Right ventricle myocardium inferior (tissue), 1 donor: Measurements from ENCODE around the gene ZNF467. TPM values are rescaled to one million over a fixed set of nuclear protein-coding genes. Genes with fewer than 3 reads are reported as not detected.

Experiments
- ATAC-seq: fragments of 200-7000 bp; cut with Tn5 transposase; one replicate; pipeline ENCODE4 v1.9.1; 2020; ENCODE audit warnings: mild to moderate bottlenecking, moderate library complexity
- DNase-seq: peaks from one replicate; pipeline ENCODE4 v3.0.0; 2021; ENCODE audit errors: missing footprints
- intact Hi-C: fragments of 100-400 bp; cut with DNase I; formaldehyde crosslinking; loops from one replicate; pipeline ENCODE4 v1.11.0; 2022
- total RNA-seq: library from RNA; stranded (reverse); fragmentation: NEBNext Ultra II Directional; extraction: Animal tissue kit (Norgen Biotek cat#: 25700); gene quantifications from one replicate; pipeline ENCODE4 v1.2.1, GENCODE V29; 2021
- donor health status: DM: no; HTN: yes; CAD: no; lungs with severe emphysema.

Gene ZNF467
- total RNA-seq, 1 donor from 2014 or later, result 7.0 TPM

DNA sequence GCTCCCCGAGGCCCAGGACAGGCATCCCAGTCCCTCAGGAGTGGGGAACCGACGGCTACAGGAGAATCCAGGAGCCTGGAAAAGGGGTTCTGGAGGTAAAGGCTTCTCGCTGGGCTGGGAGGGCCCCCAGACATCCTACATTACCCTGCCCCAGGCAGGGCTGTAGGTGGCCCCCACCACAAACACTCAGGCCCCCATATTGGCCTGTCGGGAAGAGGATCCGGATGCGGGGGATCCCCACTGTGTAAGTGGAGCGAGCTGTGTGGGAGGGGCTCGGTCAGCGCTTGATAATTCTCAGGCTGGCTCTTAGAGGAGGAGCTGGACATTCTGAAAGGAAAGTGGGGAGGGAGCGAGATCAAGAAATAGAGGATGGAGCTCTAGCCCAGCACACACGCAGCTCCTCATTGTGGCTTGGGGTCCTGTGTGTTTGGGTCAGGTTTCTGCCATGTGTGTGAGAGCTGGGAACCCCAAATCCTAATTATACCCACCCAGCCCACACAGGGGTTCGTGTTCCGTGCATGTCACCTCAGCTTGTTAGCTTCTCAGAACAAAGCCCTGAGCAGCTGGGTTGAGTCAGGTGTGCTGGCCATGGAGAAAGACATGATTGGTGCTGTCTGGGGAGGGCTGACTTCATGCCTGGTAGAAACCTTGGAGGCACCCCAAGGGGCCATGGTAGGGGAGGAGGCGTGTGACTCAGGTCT, 49.4 kb downstream of the ZNF467 start:
- DNase-seq, result no peak
- no peak for ATAC-seq
- intact Hi-C loops, result no loop called here

DNA sequence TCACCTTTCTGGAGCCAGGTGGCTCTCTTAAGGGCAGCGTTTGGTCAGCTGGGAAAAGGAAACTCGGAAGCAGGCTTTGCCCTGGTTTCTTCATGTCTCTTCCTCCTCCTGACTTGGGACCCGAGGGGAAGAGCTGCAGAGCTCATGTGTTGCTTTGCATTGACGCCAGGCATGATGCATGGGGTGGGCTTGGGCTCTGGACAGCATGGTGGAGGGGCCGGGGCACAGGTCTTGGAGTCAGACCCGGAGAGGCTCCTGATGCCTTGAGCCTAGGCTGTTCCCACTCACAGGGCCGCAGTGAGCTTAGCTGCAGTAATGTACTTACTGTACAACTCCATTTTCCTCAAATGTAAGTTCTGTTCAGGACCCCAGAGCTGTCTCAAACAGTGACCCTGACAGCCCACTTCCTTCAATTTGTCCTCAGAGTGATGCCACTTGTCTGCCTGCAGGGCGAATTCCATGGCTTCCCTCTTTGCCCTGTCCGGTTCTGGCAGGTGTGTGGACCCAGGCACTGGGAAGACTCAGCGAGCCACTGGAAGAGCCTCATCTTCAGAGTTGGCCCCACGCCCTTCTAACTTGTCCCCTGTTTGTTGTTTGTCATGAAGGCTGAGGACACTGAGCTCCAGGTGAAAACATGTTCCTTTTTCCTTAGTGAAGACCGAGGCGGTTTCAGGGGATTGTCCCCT, 50.2 kb downstream of the ZNF467 start:
- intact Hi-C loops, result no loop called here
- ATAC-seq (no peak), DNase-seq (no peak)

DNA sequence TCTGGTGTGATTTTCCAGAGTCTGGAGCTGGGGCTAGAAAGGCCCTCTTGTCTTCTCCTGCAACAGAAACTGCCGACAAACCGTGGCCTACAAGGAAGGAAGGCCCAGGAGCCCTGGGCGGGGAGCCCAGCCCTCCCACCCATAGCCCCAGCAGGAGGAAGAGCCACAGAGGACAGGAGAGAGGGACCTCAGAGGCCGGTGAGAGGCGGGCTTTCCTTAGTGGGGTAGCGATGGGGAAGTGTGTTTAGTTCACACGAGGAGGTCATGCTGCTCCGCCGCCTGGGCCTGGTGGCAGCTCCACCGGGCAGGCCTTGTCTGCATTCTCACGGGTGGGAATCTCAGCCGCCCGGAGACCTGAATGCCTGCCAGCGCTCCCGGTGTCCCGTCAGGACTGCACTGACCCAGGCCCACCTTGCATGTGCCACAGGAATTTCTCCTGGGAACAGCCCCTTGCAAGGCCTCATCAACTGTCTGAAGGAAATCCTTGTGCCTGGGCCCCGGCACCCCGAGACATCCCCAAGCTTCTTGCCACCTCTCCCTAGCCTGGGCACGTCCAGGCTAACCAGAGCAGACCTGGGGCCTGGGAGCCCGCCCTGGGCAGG, 50.9 kb downstream of the ZNF467 start:
- DNase-seq, result no peak

DNA sequence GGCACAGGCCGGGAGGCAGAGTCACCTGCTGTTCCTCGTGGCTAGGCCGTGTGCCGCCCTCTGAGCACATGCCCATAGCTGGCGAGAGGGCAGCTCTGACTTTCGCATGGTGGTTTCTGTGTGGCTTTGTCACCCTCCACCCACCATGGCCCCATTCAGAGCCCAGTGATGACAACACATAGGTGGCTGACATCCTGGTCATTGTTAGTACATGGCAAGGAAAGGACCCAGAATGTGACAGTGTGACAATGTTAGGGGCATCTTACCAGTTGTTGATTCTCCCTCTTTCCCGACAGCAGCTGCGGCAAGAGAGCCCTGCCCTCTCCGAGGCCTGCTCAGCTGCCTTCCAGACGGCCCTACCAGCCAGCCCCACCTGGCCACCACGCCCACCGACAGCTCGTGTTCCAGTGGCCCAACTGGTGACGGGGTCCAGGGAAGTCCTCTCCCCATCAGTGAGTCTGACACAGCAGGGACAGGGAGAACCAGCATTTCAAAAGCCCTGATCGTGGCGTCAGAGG, 52.2 kb downstream of the ZNF467 start:
- intact Hi-C loops, result no loop called here
- no peak for DNase-seq

More for the DNA sequence above, 50.9 kb downstream of the ZNF467 start:
- intact Hi-C loops, result no loop called here
- no peak for ATAC-seq

DNA sequence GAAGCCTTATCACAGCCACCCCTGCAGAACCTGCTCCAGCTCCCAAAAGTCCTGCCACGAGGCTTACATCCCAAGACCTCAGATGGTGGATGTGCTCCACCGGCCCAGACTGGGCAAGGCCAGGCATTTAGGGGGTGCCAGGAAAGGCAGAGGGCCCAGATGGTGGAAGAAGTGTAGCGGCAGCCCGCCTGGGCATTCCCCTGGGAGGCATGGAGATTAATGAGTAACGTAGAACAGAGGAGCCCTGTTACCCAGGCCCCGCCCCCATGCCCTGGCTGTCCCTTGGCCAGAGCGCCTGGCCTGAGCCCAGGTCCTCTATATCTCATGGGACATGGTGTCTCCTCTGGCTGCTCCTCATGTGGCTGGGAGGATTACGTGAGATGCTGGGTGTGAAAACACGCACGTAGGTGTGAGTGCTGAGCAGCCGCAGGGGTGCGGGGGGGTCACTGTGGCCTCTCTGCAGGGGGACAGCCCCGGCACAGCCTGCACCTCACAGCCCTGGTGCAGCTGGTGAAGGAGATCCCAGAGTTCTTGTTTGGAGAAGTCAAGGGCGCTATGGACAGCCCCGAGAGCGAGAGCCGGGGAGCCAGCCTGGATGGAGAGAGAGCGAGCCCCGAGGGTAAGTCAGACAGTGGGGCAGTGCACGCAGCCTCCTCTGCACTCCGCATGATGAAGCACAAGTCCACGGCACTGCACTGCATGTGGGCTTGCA, 52.9 kb downstream of the ZNF467 start:
- intact Hi-C loops, result no loop called here
- DNase-seq (peak; percentile 91), ATAC-seq (peak; percentile 89)

More for the DNA sequence above, 52.2 kb downstream of the ZNF467 start:
- ATAC-seq, result no peak

DNA sequence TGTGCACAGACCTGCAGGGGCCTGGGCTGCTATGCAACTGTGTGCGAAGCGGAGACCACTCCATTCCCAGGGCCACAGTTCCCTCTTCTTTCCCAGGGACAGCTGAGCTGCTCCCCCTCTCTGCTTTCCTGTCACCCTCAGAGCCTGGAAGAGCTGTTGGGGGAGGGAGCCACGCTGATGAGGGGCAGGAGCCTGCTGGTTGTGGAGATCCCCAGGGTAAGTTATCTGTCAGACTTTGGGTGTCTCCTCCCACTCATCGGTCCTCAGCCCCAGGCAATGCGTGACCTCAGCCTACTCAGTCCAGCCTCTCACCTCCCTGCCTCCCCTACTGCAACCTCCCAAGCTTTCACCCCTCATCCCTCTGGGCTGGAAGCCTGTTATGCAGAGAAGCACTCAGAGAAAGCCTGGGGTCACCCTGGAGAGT, 53.5 kb downstream of the ZNF467 start:
- peak; percentile 1 for ATAC-seq
- intact Hi-C loops, result loop anchor here (5.0 kb wide), 1 partner anchor 93 kb away; no protein-coding TSS in a partner anchor
- no peak for DNase-seq

DNA sequence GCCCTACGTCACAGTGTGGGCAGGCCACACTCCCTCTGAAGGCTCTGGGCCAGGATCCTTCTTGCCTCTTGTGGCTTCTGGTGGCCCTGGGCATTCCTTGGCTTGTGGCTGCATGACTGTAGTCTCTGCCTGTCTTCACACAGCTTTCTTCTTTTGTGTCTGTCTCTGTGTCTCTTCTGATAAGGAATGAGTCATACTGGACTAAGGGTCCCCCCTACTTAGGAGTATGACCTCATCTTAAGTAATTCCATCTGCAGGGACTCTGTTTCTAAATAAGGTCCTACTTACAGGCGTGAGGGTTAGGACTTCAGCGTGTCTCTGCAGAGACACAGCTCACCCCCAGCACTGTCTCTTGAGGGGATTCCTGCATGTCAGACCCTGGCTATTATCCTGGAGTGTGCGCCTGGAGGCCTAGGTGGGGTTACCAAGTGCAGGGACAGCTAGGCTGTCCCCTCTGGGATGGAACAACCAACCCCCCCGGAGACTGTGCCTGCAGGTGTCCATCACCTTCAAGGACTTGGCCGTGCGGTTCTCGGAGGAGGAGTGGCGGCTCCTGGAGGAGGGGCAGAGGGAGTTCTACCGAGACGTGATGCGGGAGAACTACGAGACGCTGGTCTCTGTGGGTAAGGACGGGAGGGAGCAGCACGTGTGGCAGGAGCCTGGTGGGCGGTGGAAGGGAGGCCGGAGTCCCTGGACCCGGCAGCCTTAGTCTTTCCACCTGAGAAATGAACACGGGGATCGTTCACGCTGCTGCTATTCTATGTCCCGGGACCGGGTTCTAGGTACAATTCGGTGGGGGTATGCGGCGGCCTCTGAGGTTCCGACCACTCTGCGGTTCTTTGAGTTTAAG, 54.1 kb downstream of the ZNF467 start:
- DNase-seq, result peak; percentile 54
- ATAC-seq, result no peak
- intact Hi-C loops, result loop anchor here (5.0 kb wide), 1 partner anchor 92 kb away; no protein-coding TSS in a partner anchor

DNA sequence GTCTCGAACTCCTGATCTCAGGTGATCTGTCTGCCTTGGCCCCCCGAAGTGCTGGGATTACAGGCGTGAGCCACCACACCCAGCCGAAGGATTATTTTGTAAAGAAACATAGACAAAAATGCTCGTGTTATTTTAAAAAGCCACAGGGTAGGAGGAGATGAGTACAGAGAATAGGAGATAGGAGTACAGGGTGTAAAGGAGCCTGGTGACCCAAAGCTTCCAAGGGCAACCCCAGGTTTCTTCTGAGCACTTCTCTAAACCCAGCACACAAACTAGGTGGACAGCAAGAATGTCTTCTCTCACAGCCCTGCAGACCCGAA, 54.7 kb downstream of the ZNF467 start:
- ATAC-seq (no peak), DNase-seq (peak; percentile 26)
- intact Hi-C loops, result loop anchor here (5.0 kb wide), 1 partner anchor 91 kb away; no protein-coding TSS in a partner anchor

DNA sequence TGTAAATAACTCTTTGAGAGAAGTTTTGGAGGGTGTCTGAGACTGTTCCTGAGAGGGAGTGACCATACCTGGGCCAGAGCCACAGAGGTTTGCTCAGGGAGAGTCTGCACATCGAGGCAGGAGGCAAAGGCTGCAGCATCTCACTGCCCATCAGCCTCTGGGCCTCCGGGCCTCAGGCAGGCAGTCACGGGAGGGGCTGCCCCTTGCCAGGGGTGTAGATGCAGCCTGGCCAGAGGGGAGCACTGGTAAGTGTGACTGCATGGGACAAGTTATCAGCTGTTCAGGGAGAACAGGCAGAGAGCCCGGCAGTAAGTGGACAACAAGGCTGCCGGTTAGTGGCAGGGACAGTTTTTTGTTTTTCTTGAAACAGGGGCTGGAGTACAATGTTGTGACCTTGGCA, 55.9 kb downstream of the ZNF467 start:
- ATAC-seq, result peak; percentile 29

DNA sequence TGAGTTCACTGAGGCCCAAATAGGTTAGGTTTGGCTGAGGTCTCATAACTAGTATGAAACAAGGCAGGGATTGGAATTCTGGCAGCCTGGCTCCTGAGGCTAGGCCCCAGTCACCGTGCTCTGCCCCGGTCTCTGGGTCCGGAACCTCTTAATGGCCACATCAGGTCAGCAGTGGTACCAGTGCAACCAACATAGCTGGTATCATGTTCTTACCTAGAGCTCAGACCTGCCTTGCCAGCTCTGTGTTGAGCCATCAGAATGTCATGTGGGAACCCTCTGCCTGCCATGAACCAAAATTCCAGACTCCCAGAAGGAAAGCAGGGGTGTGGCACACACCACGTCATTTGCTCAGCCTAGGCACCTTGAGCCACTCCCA, 56.5 kb downstream of the ZNF467 start:
- peak; percentile 39 for DNase-seq
- intact Hi-C loops, result loop anchor here (5.0 kb wide), 1 partner anchor 90 kb away; no protein-coding TSS in a partner anchor

More for the DNA sequence above, 55.9 kb downstream of the ZNF467 start:
- peak; percentile 60 for DNase-seq
- intact Hi-C loops, result loop anchor here (5.0 kb wide), 1 partner anchor 90 kb away; no protein-coding TSS in a partner anchor

DNA sequence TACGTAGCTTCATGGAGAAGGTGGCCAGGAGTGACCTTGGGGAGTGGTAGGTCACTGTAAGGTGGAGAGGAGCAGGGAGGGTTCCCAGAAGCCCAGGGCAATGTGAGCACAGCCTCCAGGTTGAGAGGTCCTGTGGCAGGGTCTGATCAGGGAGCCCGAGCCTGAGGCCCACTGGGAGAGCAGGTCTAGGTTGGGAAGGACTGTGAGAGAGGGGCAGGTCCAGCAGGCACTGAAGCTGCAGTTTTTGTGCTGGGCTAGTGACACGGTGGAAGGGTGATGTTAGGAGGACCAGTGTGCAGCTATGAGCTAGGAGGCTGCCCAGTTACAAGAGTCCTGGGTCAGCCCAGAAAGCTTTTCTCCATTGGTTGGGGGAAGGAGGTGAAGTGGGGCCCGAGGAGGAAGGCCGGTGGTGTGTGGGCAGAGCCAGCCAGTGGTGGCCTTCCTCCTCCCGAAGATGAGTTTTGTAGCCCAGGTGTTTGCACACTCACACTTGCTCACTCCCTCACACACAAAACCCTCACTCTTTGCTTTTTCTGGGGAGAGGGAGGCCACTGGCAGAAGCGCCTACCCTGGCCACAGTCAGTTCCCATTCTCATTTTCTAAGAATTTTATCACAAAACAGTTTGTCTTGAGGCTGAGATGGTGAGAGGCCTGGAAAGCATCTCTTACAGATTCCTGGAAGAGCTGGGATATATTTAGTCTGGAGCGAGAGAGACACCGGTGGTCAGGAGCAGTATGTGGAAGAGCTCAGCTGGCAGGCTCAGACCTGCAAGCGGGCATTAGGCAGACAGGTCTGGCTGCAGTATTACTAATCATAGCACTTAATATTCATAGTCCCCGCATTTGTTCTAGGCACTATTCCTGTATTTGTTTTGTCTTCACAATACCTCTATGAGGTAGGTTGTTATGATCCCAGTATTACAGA, 57.1 kb downstream of the ZNF467 start:
- no peak for ATAC-seq

More for the DNA sequence above, 56.5 kb downstream of the ZNF467 start:
- ATAC-seq, result no peak

DNA sequence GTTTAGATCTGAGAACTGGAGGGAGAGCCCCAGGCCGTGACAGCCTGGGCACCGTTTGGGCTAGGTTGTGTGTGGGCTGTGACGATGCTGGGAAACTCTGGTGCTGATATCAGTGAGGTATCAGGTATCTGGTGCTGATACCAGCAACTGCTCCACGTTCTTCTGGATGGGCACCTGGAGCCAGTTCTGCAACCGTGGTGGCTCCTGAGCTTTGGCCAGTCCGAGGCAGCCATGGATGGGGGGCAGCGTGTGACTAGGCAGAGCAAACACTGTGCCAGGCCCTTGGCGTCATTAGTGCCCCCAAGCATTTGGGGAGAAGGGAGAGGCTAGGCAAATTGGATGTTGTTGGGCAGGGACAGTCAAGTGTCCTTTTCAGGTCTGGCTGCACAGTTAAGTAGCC, 57.9 kb downstream of the ZNF467 start:
- no peak for ATAC-seq
- DNase-seq, result peak; percentile 46
- intact Hi-C loops, result loop anchor here (5.0 kb wide), 1 partner anchor 88 kb away; no protein-coding TSS in a partner anchor

More for the DNA sequence above, 57.1 kb downstream of the ZNF467 start:
- peak; percentile 62 for DNase-seq
- intact Hi-C loops, result loop anchor here (5.0 kb wide), 1 partner anchor 89 kb away; no protein-coding TSS in a partner anchor

DNA sequence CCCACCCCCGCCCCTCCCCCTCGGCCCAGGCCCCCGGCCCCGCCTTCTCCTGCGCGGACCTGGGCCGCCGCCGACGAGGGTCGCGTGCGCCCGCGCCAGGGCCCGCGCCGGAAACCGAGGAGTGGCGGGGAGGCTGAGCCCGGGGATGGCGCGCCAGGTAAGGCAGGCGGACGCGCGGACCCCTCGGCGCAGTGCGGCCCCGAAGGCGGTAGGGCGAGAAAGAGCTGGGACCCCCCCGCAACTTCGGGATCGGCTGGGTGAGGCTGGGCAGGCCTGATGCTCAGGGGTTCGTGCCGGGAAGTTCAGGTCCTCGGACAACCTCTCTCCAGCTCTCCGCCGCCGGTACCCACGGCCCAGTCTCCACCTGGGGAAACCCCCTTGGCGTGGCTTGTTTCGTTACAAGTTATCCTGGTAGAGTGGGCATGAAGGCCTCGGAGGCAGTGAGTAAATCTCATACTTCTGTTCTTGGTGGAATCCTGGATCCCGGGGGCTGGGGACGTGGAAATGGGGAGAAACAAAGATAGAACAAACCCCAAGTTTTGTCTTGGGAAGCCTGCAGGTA, 58.4 kb downstream of the ZNF467 start:
- intact Hi-C loops, result loop anchor here (5.0 kb wide), 1 partner anchor 88 kb away; no protein-coding TSS in a partner anchor
- ATAC-seq, result no peak
- DNase-seq, result no peak
